IPS-15b (cell line): ENCODE measurements around the gene ESR2.
"Not testable (repeated sequence)": the region's sequence is repeated elsewhere in the genome, so short reads cannot be mapped to it uniquely, and the experiment has no call there.

ENCODE experiments used
- H3K27me3 ChIP-seq: one replicate; pipeline ENCODE4 v1.6.1; 2013; ENCODE audit warnings: low read length; ENCODE audit not compliant: control insufficient read depth, insufficient read depth
- H3K36me3 ChIP-seq: one replicate; pipeline ENCODE4 v1.6.1; 2013; ENCODE audit warnings: low read length; ENCODE audit not compliant: control insufficient read depth, insufficient read depth
- H3K4me1 ChIP-seq: one replicate; pipeline ENCODE4 v1.6.1; 2013; ENCODE audit warnings: mild to moderate bottlenecking, low read length; ENCODE audit not compliant: control insufficient read depth, insufficient read depth
- H3K4me3 ChIP-seq: one replicate; pipeline ENCODE4 v1.5.1; 2013; ENCODE audit warnings: low read depth, low read length
- H3K9ac ChIP-seq: one replicate; pipeline ENCODE4 v1.6.1; 2013; ENCODE audit warnings: low read depth, mild to moderate bottlenecking, low read length
- H3K9me3 ChIP-seq: one replicate; pipeline ENCODE4 v1.6.1; 2013; ENCODE audit warnings: mild to moderate bottlenecking, low read length; ENCODE audit not compliant: control insufficient read depth, insufficient read depth

The ESR2 gene

GRCh38 chr14:64218344-64219240 is 75.6 kb downstream of the ESR2 start:
- Histone ChIP-seq H3K9ac (no peak overlapping the region), H3K36me3 (peaks cover 77% of the 10 kb centered on the region), H3K4me3 (no peak overlapping the region), H3K27me3 (no peaks in the 10 kb centered on the region), H3K9me3 (no peaks in the 10 kb centered on the region), H3K4me1 (no peaks in the 10 kb centered on the region)

GRCh38 chr14:64217834-64218233 is 76.3 kb downstream of the ESR2 start:
- Histone ChIP-seq H3K4me1 (no peaks in the 10 kb centered on the region), H3K36me3 (peaks cover 70% of the 10 kb centered on the region), H3K27me3 (no peaks in the 10 kb centered on the region), H3K9ac (no peak overlapping the region), H3K4me3 (no peak overlapping the region), H3K9me3 (no peaks in the 10 kb centered on the region)

DNA sequence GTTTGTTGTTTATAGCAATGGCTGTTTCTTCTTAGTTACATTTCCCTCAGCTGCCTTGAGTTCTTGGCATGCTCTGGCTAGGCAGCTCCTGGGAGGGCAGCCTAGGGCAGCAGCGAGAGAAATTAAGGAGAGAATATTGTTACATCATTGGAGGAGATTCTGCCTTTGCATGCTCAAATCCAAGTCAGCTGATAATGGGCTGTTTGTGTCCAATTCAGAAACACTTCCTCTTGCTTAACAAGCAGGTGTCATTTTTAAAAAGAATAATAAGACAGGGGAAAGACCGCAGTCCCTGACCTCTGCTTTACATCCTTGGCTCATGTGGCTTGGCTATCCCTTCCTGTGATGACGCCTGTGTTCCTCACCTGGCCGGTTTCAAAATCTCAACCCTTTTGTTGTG is 76.9 kb downstream of the ESR2 start:
- Histone ChIP-seq H3K27me3 (no peaks in the 10 kb centered on the region), H3K9ac (no peak overlapping the region), H3K9me3 (no peaks in the 10 kb centered on the region), H3K36me3 (peaks cover 69% of the 10 kb centered on the region), H3K4me1 (no peaks in the 10 kb centered on the region), H3K4me3 (no peak overlapping the region)

GRCh38 chr14:64215978-64216377 is 78.2 kb downstream of the ESR2 start:
- H3K9ac ChIP-seq, result no peak overlapping the region
- no peaks in the 10 kb centered on the region for H3K4me1 ChIP-seq
- H3K9me3 ChIP-seq, result no peaks in the 10 kb centered on the region
- H3K36me3 ChIP-seq, result peaks cover 61% of the 10 kb centered on the region
- H3K4me3 ChIP-seq, result no peak overlapping the region
- no peaks in the 10 kb centered on the region for H3K27me3 ChIP-seq

- Histone ChIP-seq H3K36me3 (peaks cover 54% of the 10 kb centered on the region), H3K27me3 (no peaks in the 10 kb centered on the region)
These were observed 78.9 kb downstream of the ESR2 start for GRCh38 chr14:64215274-64215673.

DNA sequence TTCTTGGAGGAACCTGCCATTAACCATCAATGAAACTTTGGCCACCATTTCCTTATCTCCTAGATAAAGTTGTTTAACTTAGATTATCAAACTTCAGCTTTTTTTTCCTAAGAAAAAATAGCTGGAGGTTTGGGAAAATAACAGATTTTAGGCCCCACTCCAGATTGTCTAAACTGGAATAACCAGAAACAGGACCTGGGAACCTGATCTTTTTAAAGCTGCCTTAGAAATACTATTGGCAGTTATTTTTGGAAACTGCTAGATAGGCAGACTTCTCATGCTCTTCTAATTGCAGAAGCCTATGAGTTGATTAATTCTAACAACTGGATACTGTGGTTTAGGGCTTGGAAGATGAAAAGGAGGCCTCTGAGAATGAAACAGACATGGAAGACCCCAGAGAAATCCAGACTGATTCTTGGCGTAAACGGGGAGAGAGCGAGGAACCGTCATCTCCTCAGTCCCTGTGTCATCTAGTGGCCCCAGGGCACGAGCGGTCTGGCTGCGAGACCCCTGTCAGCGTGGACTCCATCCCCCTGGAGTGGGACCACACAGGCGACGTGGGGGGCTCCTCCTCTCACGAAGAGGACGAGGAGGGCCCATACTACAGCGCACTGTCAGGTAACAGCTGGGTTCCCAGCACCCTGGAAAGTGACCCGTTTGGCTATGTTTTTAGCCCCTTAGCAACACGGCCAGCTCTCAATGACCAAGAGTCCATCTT is 80.2 kb downstream of the ESR2 start:
- H3K4me3 ChIP-seq, result no peak overlapping the region
- no peak overlapping the region for H3K9ac ChIP-seq
- no peaks in the 10 kb centered on the region for H3K9me3 ChIP-seq
- H3K27me3 ChIP-seq, result no peaks in the 10 kb centered on the region
- H3K36me3 ChIP-seq, result peaks cover 56% of the 10 kb centered on the region
- H3K4me1 ChIP-seq, result no peaks in the 10 kb centered on the region

More at GRCh38 chr14:64215274-64215673, 78.9 kb downstream of the ESR2 start:
- H3K9me3 ChIP-seq, result no peaks in the 10 kb centered on the region
- H3K9ac ChIP-seq, result no peak overlapping the region
- no peak overlapping the region for H3K4me3 ChIP-seq
- H3K4me1 ChIP-seq, result no peaks in the 10 kb centered on the region

- Histone ChIP-seq H3K9me3 (no peaks in the 10 kb centered on the region), H3K36me3 (peaks cover 53% of the 10 kb centered on the region), H3K4me1 (no peaks in the 10 kb centered on the region), H3K27me3 (no peaks in the 10 kb centered on the region), H3K4me3 (no peak overlapping the region), H3K9ac (no peak overlapping the region)
These were observed 81.1 kb downstream of the ESR2 start for GRCh38 chr14:64213086-64213485.

DNA sequence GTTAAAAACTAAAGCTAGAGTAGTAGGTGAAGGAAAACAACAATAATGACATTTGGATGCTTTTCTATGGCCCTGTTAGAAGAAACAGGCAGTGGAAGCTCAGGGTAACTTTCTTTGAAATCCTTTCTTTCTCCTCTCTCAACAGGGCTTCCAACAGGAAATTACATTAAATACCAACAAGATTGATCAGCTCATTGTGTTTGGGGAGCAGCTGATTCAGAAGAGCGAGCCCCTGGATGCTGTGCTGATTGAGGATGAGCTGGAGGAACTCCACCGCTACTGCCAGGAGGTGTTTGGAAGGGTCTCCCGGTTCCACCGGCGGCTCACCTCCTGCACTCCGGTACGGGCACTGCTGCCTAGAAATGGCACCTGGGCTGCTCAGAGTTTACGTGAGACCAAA is 81.5 kb downstream of the ESR2 start:
- Histone ChIP-seq H3K27me3 (no peaks in the 10 kb centered on the region), H3K9ac (no peak overlapping the region), H3K36me3 (peaks cover 49% of the 10 kb centered on the region), H3K9me3 (no peaks in the 10 kb centered on the region), H3K4me3 (no peak overlapping the region), H3K4me1 (no peaks in the 10 kb centered on the region)

DNA sequence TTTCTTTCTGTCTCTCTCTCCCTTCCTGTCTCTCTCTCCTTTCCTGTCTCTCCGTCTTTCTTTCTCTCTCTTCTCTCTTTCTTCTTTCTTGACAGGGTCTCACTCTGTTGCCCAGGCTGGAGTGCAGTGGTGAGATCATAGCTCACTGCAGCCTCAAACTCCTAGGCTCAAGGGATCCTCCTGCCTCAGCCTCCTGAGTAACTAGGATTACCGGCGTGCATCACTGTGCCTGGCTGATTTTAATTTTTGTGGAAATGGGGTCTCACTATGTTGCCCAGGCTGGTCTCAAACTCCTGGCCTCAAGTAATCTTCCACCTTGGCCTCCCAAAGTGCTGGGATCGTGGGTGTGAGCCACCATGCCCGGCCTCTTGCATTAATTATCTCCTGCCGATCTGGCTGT is 83.3 kb downstream of the ESR2 start:
- H3K4me1 ChIP-seq, H3K9ac ChIP-seq, H3K9me3 ChIP-seq, H3K4me3 ChIP-seq, H3K27me3 ChIP-seq: not testable (repeated sequence)
- H3K36me3 ChIP-seq, result peaks cover 36% of the 10 kb centered on the region

- H3K4me3 ChIP-seq, result no peak overlapping the region
- peaks cover 29% of the 10 kb centered on the region for H3K36me3 ChIP-seq
- H3K9ac ChIP-seq, result no peak overlapping the region
These were observed 84.0 kb downstream of the ESR2 start for GRCh38 chr14:64210216-64210615.

DNA sequence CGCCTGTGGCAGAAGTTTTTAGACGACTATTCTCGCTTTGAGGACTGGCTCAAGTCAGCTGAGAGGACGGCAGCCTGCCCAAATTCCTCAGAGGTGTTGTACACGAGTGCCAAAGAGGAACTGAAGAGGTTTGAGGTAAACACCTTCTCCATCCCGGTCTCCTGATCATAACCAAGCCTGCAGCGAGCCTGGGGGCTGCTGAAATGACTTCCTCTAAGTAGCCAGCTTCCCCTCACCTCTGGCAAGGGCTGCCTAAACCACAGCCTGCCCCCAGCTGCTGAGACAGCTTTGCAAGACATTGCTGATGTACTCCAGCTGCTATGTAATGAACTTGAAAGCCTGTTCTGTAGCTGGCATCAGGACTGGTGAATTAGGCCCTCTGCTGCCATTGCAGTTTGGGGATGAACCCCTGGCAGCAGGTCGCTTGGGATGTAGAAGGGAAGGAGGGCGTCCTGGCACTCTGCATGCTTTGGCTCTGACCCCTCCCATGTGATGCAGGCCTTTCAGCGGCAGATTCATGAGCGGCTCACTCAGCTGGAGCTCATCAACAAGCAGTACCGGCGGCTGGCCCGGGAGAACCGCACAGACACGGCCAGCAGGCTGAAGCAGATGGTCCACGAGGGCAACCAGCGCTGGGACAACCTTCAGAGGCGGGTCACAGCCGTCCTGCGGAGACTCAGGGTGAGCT is 84.6 kb downstream of the ESR2 start:
- Histone ChIP-seq H3K4me3 (no peak overlapping the region), H3K27me3 (no peaks in the 10 kb centered on the region), H3K36me3 (peaks cover 23% of the 10 kb centered on the region), H3K4me1 (no peaks in the 10 kb centered on the region), H3K9ac (no peak overlapping the region), H3K9me3 (no peaks in the 10 kb centered on the region)

More at GRCh38 chr14:64210216-64210615, 84.0 kb downstream of the ESR2 start:
- H3K4me1 ChIP-seq, result no peaks in the 10 kb centered on the region
- no peaks in the 10 kb centered on the region for H3K27me3 ChIP-seq
- H3K9me3 ChIP-seq, result no peaks in the 10 kb centered on the region
